Embryonic facial prominence (tissue), 1 donor: ENCODE measurements around the gene SLX9.
"Not testable (repeated sequence)": the region's sequence is repeated elsewhere in the genome, so short reads cannot be mapped to it uniquely, and the experiment has no call there.

ENCODE experiments used
- DNase-seq: peaks from one replicate; pipeline ENCODE4 v3.0.0-alpha.2; 2016; ENCODE audit errors: extremely low spot score

The SLX9 gene

DNA sequence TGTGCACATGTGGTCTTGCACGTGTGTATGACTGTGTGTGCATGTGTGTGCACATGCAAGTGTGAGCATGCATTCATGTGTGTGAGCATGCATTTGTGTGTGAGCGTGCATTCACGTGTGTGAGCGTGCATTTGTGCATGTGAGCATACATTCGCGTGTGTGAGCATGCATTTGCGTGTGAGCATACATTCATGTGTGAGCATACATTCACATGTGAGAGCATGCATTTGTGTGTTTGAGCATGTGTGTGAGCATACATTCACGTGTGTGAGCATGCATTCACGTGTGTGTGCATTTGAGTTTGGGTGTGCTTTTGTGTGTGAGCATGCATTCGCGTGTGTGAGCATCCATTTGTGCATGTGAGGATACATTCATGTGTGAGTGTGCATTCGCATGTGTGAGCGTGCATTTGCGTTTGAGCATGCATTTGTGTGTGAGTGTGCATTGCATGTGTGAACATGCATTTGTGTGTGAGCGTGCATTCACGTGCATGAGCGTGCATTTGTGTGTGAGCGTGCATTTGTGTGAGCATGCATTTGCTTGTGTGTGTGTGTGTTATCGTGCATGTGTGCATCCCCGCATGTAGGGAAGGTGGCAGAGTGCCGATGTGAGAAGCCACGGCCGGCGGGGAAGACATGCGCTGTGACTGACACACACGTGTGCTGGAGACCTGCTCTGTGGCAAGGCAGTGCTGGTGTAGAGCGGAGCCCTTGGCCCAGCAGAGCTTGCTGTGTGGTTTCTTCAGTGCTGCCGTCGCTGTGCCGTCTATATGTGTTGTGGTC is 37.4 kb upstream of the SLX9 start:
- DNase-seq = no peak

DNA sequence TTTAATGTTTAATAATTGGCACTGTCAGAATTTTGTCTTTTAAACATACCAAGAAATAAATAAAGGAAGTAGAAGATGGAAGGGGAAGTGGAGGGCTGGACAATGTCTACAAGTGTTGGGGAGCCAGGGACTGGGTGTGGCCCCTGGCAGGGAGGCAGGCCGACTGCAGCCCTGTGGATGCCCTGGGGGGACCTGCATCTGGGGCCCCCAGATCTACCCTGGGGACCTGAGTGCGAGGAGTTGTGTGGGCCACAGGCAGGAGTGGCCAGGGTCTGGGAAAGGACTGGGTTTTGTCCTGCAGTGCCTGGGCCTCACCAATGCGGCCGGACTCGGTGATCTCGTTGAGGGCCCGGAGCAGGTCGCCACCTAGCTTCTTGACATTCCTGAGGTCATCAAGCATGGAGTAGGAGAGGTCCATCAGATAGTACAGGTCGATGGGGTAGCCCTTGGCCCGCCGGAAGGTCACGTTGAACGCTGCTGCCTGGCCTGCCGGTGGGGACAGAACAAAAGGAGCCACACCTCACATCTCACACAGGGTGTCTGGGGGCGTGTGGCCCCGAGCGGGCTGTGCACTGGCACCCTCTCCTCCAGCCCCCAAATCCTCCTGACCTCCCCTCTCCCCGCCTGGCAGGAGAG is 36.7 kb upstream of the SLX9 start:
- no peak for DNase-seq

DNA sequence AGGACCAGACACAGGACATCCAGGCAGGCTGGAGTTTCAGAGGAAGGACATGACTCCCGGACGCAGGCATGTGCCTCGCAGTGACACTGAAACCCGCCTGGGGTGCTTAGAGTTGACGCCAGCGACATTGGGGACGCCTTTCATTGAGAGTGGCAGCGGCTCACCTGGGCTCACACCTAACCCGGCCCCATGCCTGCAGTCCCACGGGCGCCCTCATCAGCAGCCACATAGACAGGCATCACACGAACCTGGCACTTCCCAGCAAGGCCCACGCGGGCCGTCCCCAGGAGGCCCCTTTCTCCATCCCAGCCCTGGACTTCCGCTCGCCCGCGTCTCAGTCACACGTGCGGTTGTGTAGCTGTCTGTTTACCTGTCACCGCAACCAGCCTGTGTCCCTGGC is 36.1 kb upstream of the SLX9 start:
- DNase-seq = no peak

- DNase-seq = no peak
These were observed 35.5 kb upstream of the SLX9 start for GRCh38 chr21:44904141-44904923.

DNA sequence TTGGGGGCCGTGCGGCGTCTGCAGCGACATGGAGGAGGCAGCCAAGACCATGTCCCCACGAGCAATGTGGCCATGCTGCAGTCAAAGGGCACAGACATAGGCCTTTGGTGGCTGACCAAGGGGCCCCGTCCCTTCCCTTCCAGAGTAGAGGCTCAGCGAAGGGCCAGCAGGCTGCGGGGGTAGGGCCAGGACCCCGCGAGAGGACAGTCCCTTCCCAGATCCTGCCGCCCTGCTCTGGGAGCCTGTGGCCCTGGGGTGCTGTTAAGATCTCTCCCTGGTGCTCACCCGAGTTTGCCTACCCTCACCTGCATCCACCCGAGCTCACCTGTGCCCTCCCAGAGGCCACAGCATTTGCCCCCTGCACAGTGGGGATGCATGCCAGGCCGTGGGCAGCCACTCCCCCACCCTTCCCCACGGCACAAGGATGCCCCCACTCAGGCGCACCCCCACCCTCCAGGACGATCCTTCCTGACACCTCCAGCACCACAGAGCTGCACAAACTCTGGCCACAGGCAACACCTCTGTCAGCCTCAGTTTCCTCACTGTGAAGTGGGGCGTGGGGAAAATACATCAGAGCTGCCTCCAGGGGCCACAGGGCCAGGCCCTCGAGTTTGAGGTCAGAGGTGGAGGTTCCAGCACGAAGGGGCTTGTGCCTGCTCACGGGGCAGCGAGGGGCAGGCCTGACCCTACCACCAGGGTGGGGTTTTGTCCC is 34.7 kb upstream of the SLX9 start:
- DNase-seq = no peak

DNA sequence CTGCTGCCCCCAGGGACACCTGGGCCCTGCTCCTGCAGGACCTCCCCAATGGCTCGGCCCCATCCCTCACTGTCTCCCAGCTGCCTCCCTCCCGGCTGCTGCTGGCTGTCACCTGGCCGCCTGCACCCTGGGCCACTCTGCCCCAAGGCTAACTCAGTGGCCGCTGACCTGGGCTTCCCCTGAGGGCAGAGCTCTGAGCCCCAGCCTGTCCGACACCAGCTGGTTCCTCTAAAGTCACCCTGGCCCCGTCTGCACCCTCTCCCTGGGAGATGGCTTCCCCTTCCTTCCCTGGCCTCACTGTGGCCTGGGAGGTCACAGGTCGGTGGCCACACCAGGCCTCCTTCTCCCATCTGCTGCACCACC is 34.1 kb upstream of the SLX9 start:
- DNase-seq = no peak

DNA sequence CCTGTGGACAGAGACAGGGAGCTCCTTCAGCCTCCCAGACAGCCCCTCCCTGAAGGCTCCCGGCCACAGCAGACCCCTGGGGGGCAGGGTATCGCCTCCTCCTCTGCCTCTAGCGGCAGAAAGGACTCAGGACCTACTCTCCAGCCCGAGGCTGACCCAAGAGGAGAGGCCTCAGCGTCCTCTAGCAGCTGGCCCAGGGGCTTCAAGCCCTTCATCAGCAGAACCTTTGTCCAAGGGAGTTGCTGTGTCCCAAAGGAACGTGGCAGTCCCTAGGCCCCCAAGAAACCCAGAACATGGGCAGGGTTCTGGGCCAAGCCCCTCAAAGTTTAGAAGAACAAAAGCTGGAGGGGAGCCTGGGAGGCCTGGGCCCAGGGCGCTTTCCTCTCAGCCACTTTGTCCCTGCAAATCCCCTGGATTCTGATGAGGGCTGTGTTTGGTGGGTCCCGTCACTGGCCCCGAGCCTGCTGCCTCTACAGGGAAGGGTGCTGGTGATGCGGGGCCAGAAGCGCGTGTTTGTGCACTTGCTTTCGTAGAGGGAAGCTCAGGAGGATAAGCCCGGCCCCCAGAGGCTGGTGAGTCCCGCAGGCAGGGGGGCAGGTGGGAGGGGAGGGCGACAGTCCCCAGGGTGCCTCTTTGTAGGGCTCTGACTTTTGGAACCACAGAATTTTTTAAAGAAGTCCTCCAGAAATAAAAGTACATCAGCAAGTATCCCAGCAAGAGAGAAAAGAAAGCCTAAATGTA is 32.4 kb upstream of the SLX9 start:
- DNase-seq = no peak

GRCh38 chr21:44907966-44908895 is 31.6 kb upstream of the SLX9 start:
- no peak for DNase-seq

DNA sequence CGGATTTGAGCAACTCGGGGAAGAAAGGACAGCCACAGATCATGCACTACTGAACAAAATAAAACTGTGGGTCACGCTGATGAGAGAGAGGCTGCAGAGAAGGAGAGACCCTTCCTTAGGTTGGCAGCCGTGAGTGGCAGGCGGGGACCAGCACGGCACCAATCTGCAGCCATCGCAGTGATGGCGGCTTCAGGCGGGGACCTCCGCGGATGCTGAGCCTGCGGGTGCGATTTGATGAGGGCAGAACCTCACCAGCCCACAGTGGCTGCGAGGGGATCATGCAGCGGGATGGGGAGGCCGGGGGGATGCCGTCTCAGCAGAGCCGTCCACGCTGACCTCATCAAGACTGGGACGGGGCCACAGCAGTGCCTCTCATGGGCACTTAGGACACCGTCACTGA is 30.9 kb upstream of the SLX9 start:
- DNase-seq = no peak

DNA sequence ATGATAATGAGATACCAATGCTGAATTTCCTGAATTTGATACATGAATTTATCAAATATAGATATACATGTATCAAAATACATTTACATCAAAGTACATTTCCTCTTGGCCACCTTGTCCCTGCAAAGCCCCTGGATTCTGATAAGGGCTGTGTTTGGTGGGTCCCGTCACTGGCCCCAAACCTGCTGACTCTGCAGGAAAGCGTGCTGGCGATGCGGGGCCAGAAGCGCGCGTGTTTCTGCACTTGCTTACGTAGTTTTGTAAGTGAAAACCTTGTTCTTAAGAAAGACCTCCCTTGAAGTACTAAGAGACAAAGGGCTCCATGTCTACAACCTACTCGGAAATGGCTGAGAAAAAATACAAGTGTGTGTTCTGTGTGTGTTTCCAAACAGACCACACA is 30.1 kb upstream of the SLX9 start:
- no peak for DNase-seq

GRCh38 chr21:44910229-44911067 is 29.4 kb upstream of the SLX9 start:
- DNase-seq = no peak

DNA sequence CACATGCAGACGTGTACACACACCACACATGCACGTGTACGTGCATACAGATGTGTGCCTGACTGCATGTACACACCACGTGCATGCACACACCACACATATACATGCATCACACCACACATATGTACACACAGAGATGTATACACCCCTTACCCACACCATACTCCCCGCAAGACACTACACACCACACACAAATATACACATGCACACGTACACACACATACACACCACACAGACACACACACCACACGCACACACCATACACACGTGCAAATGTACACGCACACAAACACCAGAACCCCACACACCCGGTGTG is 28.8 kb upstream of the SLX9 start:
- no peak for DNase-seq

DNA sequence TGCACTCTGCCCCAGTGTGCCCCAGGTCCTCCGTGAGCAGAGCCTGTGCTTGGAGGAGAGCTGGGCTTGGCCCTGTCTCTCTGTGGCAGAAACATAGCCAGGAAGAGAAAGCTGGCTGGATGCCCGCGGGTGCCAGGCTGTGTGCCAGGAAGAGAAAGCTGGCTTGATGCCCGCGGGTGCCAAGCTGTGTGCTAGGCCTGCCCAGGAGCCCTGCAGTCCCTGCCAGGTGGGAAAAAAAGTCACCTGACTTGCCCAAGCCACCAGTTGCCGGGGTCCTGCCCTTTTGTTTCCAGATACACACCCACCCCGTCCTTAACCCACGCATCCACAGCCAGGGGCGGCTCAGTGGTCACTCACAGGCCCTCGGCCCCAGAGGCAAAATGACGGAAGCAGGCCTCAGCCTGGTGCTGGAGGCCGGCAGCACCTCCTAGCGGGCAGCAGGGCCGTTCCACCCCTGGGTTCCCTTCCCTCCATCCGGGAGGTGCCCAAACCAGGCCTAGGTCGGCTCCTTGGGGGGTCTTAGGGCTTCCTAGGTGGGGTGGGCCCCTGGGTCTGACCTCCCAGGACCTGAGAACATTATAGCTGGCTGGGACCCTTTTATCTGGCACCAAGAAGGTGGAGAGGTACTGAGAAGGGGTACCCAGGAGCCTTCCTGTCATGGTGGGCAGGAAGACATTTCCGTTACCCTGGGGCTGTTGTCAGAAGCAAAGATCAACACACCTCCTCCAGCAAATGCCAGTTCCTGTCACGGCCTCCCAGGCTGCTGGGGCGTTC is 28.3 kb upstream of the SLX9 start:
- no peak for DNase-seq

- no peak for DNase-seq
These were observed 27.7 kb upstream of the SLX9 start for GRCh38 chr21:44912158-44912473.

- DNase-seq = not testable (repeated sequence)
These were observed 27.1 kb upstream of the SLX9 start for GRCh38 chr21:44912506-44913412.

DNA sequence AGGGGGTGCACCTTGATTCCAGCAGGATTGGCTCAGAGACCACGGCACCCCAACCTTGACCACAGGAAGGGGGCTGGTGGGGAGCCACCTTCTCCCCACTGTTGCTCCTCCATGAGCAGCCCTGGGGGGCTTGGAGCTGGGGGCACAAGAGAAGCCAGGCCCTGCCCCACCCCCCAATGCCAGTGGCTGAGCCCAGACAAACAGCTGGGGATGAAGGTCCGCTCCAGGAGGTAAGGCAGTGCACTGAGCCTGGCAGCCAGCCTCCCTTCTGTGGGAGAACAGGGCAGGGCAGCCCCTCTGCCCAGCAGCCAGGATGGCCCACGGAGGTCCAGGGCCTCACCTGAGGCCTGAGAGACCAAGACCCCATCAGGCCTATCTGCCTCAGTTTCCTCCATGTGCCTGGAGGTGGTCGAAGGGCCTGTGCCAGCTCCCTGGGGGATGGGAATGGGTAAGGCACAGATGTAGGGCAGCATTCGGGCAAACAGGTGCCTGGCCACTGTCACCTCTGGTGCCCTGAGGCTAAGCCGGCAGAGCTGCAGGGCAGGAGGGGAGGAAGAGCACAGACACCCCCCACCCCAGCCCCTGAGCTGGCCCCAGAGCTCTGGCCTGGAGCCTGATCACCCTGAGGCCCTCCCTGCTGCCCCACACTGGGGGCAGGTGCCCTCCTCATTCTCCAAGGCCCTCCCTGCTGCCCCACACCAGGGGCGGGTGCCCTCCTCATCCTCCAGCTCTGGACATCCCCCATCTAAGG is 26.2 kb upstream of the SLX9 start:
- DNase-seq = no peak

DNA sequence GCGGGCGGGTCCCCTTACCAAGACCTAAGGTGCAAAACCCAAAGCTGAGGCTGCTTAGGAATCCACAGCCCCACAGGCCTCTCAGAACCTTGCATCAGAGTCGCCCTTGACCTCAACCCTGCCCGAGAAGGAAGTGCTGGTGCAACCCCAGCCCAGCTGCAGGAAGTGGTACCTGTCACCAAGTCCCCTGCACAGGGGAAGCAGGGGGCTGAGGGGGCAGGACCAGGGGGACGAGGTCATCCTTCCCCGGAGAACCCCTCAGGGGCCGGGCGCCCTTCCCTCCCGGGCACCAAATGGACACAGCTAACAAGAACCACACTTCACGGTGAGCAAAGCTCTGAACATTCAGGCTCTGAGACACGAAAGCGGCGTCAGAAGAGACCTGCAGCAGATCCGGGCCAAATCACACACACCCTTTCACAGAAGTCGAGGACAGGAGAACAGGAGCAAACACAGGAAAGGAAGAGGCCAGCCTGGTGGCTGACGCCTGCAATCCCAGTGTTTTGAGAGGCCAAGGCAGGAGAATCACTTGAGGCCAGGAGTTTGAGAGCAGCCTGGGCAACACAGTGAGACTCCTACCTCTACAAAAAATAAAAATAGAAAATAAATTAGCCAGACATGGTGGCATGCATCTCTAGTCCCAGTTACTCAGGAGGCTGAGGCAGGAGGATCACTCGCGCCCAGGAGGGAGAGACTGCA is 25.5 kb upstream of the SLX9 start:
- no peak for DNase-seq
